Measurements from ENCODE around the gene GTF2B. TPM values are rescaled to one million over a fixed set of nuclear protein-coding genes. Genes with fewer than 3 reads are reported as not detected.

The GTF2B gene
- total RNA-seq, 2 experiments from 2014 or later: 34.8 to 42.4 TPM

GRCh38 chr1:88803444-88803843 is 87.9 kb downstream of the GTF2B start:
- H3K4me3 Mint-ChIP-seq: no peak overlapping the region
- peaks cover 16% of the 10 kb centered on the region for H3K4me1 Mint-ChIP-seq
- DNase-seq (no peak), ATAC-seq (no peak)
- H3K27ac Mint-ChIP-seq: no peak overlapping the region
- H3K36me3 Mint-ChIP-seq: peaks cover 44% of the 10 kb centered on the region
- CTCF ChIA-PET: no interaction called here
- H3K27me3 Mint-ChIP-seq: no peaks in the 10 kb centered on the region
- H3K9me3 Mint-ChIP-seq (ENCODE audit: low read depth): no peaks in the 10 kb centered on the region

DNA sequence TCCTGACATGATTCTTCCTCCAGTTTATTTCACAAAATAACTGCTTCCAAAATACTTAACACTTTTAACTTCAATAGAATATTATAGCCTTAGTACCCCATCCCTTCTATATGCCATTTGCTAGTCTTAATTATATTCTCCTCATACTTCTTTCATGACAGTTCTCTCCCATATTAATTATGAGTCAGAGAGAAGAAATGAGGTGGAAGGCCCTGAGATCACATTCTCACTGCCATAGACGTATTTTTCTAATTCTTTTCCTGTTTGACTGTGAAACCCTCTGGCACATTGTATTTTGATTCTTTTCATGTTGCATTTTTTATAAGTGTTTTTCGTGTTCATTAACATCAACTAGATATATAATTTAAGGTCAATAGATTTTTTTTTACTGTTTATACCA is 88.4 kb downstream of the GTF2B start:
- DNase-seq (no peak), ATAC-seq (no peak)
- Mint-ChIP-seq H3K27ac (peak overlapping the region; percentile 24), H3K27me3 (no peaks in the 10 kb centered on the region), H3K9me3 (ENCODE audit: low read depth) (no peaks in the 10 kb centered on the region), H3K4me1 (peaks cover 16% of the 10 kb centered on the region), H3K4me3 (no peak overlapping the region), H3K36me3 (peaks cover 44% of the 10 kb centered on the region)
- CTCF ChIA-PET: no interaction called here

Other genes starting within 250 kb of the GTF2B start
- gene PKN2, start 207.3 kb downstream of the GTF2B start, total RNA-seq: 10 to 100 TPM; 20.0 to 25.8 TPM
- 10 to 100 TPM; 38.5 to 49.8 TPM for gene KYAT3, start 101.1 kb upstream of the GTF2B start, total RNA-seq
- gene RBMXL1, start 101.1 kb upstream of the GTF2B start, total RNA-seq: 10 to 100 TPM; 17.6 to 26.5 TPM
- gene GBP3, start 131.3 kb upstream of the GTF2B start, total RNA-seq: 10 to 100 TPM; 32.0 to 38.6 TPM
- gene GBP1, start 173.6 kb upstream of the GTF2B start, total RNA-seq: 100 to 1,000 TPM; 106 to 150 TPM
- 100 to 1,000 TPM; 150 to 194 TPM for gene GBP2, start 234.5 kb upstream of the GTF2B start, total RNA-seq

Measured in activated CD8-positive, alpha-beta memory T cell treated with anti-CD3 and anti-CD28 coated beads, Interleukin-2, amount 10 ng/mL, durations not matched to agents 7 days and 5 days (primary cell).